Vagina (tissue), 2 donors: Measurements from ENCODE around the gene CYP27B1. TPM values are rescaled to one million over a fixed set of nuclear protein-coding genes. Genes with fewer than 3 reads are reported as not detected.
A peak's percentile ranks its signal among the peaks of the same experiment; 100 is the strongest.

Experiments
- DNase-seq, 2 donors: peaks; one replicate each; pipeline ENCODE4 v3.0.0-alpha.2; 2017; ENCODE audit errors: extremely low spot score in 2 of 2
- H3K27ac ChIP-seq: fragments of 200-600 bp; sonication (generic); one replicate; pipeline ENCODE4 v1.5.1; 2019
- H3K27me3 ChIP-seq: fragments of 200-600 bp; sonication (generic); one replicate; pipeline ENCODE4 v1.5.1; 2019
- H3K36me3 ChIP-seq, 2 donors: fragments of 200-600 bp; sonication (generic); one replicate each; pipeline ENCODE4 v1.5.1; 2017 to 2019
- H3K4me1 ChIP-seq: fragments of 200-600 bp; sonication (generic); one replicate; pipeline ENCODE4 v1.5.1; 2019
- H3K4me3 ChIP-seq, 2 donors: fragments of 200-600 bp; sonication (generic); 1 replicate in 1 of 2; 2 replicates in 1 of 2; pipeline ENCODE4 v1.5.1; 2016 to 2019
- H3K9me3 ChIP-seq: fragments of 200-600 bp; sonication (generic); one replicate; pipeline ENCODE4 v1.5.1; 2019
- CTCF ChIP-seq, 3 experiments: fragments of 450-650 bp in 2 of 3; fragments of 200-600 bp in 1 of 3; sonication (generic) in 1 of 3; IDR thresholded peaks; one replicate each; pipeline ENCODE4 v1.5.1; 2017 to 2019; ENCODE audit warnings: antibody characterized with exemption in 3 of 3, mild to moderate bottlenecking in 2 of 3, moderate library complexity in 2 of 3
- POLR2A ChIP-seq, 2 donors: fragments of 450-650 bp; IDR thresholded peaks; one replicate each; pipeline ENCODE4 v1.6.1; 2017; ENCODE audit warnings: antibody characterized with exemption in 2 of 2, mild to moderate bottlenecking in 2 of 2, moderate library complexity in 2 of 2
- POLR2AphosphoS5 ChIP-seq, 2 donors: sonication (generic); formaldehyde crosslinking; IDR thresholded peaks; one replicate each; pipeline ENCODE4 v1.9.0; 2017; ENCODE audit warnings: antibody characterized with exemption in 2 of 2, mild to moderate bottlenecking in 2 of 2, low read depth in 1 of 2; ENCODE audit not compliant: insufficient read depth in 1 of 2
- intact Hi-C: fragments of 100-400 bp; cut with DNase I; formaldehyde crosslinking; loops from one replicate; pipeline ENCODE4 v1.15.1; 2023
- total RNA-seq: library from RNA; depleted of rRNA; stranded (reverse); fragments of >200 nt; gene quantifications from one replicate; pipeline ENCODE4 v1.2.3, GENCODE V29; 2016

Gene CYP27B1
- total RNA-seq, 1 donor from 2014 or later: 1.7 TPM

- intact Hi-C loops: no loop called here
- Histone ChIP-seq H3K27me3 (no peaks in the 10 kb centered on the region), H3K36me3 (peaks cover 0 to 56% of the 10 kb centered on the region in 2 donors), H3K4me3 (no peak overlapping the region), H3K27ac (no peak overlapping the region), H3K4me1 (no peaks in the 10 kb centered on the region), H3K9me3 (no peaks in the 10 kb centered on the region)
- TF ChIP-seq CTCF (IDR thresholded peaks at IDR 0.05) (no peak), POLR2A (IDR thresholded peaks at IDR 0.05) (no peak), POLR2AphosphoS5 (IDR thresholded peaks at IDR 0.05; ENCODE audit: insufficient read depth in 1 of 2, low read depth in 1 of 2) (no peak)
- DNase-seq: peak; percentile 83 to 95
These were observed 46.0 kb downstream of the CYP27B1 start for GRCh38 chr12:57720606-57721595.

GRCh38 chr12:57719777-57720605 lies 46.9 kb downstream of the CYP27B1 start:
- no peak overlapping the region for H3K27ac ChIP-seq
- peaks cover 0 to 62% of the 10 kb centered on the region in 2 donors for H3K36me3 ChIP-seq
- no peak overlapping the region for H3K4me3 ChIP-seq
- no peaks in the 10 kb centered on the region for H3K27me3 ChIP-seq
- DNase-seq: peak; percentile 76 to 88
- intact Hi-C loops: no loop called here
- TF ChIP-seq POLR2A (IDR thresholded peaks at IDR 0.05) (no peak), CTCF (IDR thresholded peaks at IDR 0.05) (no peak)
- no peaks in the 10 kb centered on the region for H3K9me3 ChIP-seq
- H3K4me1 ChIP-seq: no peaks in the 10 kb centered on the region

- H3K27ac ChIP-seq: no peak overlapping the region
- peaks cover 0 to 62% of the 10 kb centered on the region in 2 donors for H3K36me3 ChIP-seq
- TF ChIP-seq POLR2A (IDR thresholded peaks at IDR 0.05): no peak
- TF ChIP-seq CTCF (IDR thresholded peaks at IDR 0.05): no peak
- TF ChIP-seq POLR2AphosphoS5 (IDR thresholded peaks at IDR 0.05; ENCODE audit: insufficient read depth in 1 of 2, low read depth in 1 of 2): no peak
- no peaks in the 10 kb centered on the region for H3K4me1 ChIP-seq
- peak; percentile 16 to 52 for DNase-seq
- intact Hi-C loops: no loop called here
- no peak overlapping the region for H3K4me3 ChIP-seq
- H3K27me3 ChIP-seq: no peaks in the 10 kb centered on the region
- no peaks in the 10 kb centered on the region for H3K9me3 ChIP-seq
These were observed 48.0 kb downstream of the CYP27B1 start for GRCh38 chr12:57718641-57719528.

GRCh38 chr12:57717846-57718640 lies 48.8 kb downstream of the CYP27B1 start:
- TF ChIP-seq CTCF (IDR thresholded peaks at IDR 0.05) (no peak), POLR2A (IDR thresholded peaks at IDR 0.05) (no peak), POLR2AphosphoS5 (IDR thresholded peaks at IDR 0.05; ENCODE audit: insufficient read depth in 1 of 2, low read depth in 1 of 2) (no peak)
- no peak overlapping the region for H3K27ac ChIP-seq
- H3K27me3 ChIP-seq: no peaks in the 10 kb centered on the region
- peaks cover 0 to 66% of the 10 kb centered on the region in 2 donors for H3K36me3 ChIP-seq
- intact Hi-C loops: no loop called here
- no peak overlapping the region for H3K4me3 ChIP-seq
- H3K9me3 ChIP-seq: no peaks in the 10 kb centered on the region
- peak; percentile 56 to 70 for DNase-seq
- H3K4me1 ChIP-seq: no peaks in the 10 kb centered on the region
